ENCODE measurements around the gene ZNF212. TPM values are rescaled to one million over a fixed set of nuclear protein-coding genes. Genes with fewer than 3 reads are reported as not detected.
"Not testable (repeated sequence)": the region's sequence is repeated elsewhere in the genome, so short reads cannot be mapped to it uniquely, and the experiment has no call there.

Gene ZNF212
- total RNA-seq, 4 donors from 2014 or later = 7.1 to 17.9 (median 9.9) TPM

DNA sequence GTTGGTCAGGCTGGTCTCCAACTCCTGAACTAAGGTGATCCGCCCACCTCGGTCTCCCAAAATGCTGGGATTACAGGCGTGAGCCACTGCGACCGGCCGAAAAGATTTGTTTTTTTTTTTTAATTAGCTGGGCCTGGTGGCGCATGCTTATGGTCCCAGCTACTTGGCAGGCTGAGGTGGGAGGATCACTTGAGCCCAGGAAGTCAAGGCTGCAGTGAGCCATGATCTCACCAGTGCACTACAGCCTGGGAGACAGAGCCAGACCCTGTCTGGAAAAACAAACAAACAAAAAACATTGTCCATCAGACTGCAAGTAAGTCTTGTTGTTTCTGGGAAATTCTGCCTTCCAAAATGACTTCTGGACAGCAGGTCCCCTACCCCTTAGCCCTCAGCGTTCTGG lies 16.3 kb upstream of the ZNF212 start:
- Histone ChIP-seq H3K27ac (no peak overlapping the region), H3K4me1 (no peaks in the 10 kb centered on the region), H3K4me3 (no peak overlapping the region), H3K9me3 (no peaks in the 10 kb centered on the region), H3K36me3 (peaks cover 79% of the 10 kb centered on the region), H3K27me3 (no peaks in the 10 kb centered on the region)
- no peak for DNase-seq (ENCODE audit: low spot score in 2 of 2)
- no peak for TF ChIP-seq POLR2A (IDR thresholded peaks at IDR 0.05)
- no peak for TF ChIP-seq EP300 (IDR thresholded peaks at IDR 0.05)
- no peak for TF ChIP-seq CTCF (IDR thresholded peaks at IDR 0.05)
- TF ChIP-seq POLR2AphosphoS5 (IDR thresholded peaks at IDR 0.05) = no peak
- WGBS = 97% methylated on average over 8 of the region's 8 CpGs

DNA sequence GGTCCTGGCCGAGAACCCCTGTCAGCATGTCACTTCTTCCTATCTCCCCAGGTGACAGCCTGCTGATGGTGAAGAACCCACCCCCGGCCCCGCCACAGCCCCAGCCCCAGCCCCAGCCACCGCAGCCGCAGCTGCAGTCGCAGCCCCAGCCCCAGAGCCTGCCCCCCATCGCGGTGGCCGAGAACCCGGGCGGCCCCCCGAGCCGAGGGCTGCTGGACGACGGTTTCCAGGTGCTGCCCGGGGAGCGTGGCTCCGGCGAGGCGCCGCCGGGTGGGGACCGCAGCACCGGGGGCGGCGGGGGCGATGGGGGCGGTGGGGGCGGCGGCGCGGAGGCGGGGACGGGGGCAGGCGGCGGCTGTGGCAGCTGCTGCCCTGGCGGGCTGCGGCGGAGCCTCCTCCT lies 15.7 kb upstream of the ZNF212 start:
- TF ChIP-seq CTCF (IDR thresholded peaks at IDR 0.05) (no peak), POLR2AphosphoS5 (IDR thresholded peaks at IDR 0.05) (no peak), EP300 (IDR thresholded peaks at IDR 0.05) (no peak), POLR2A (IDR thresholded peaks at IDR 0.05) (no peak)
- Histone ChIP-seq H3K36me3 (peaks cover 73% of the 10 kb centered on the region), H3K9me3 (no peaks in the 10 kb centered on the region), H3K27ac (no peak overlapping the region), H3K4me3 (no peak overlapping the region), H3K27me3 (no peaks in the 10 kb centered on the region), H3K4me1 (no peaks in the 10 kb centered on the region)
- DNase-seq (ENCODE audit: low spot score in 2 of 2) = no peak
- no CpG with 5 or more reads among the region's 39 CpGs for WGBS

GRCh38 chr7:149224352-149224751 lies 15.1 kb upstream of the ZNF212 start:
- DNase-seq (ENCODE audit: low spot score in 2 of 2) = no peak
- Histone ChIP-seq H3K27me3 (no peaks in the 10 kb centered on the region), H3K4me1 (no peaks in the 10 kb centered on the region), H3K36me3 (peaks cover 67% of the 10 kb centered on the region), H3K27ac (no peak overlapping the region), H3K9me3 (no peaks in the 10 kb centered on the region), H3K4me3 (no peak overlapping the region)
- TF ChIP-seq POLR2AphosphoS5 (IDR thresholded peaks at IDR 0.05) (no peak), CTCF (IDR thresholded peaks at IDR 0.05) (no peak), POLR2A (IDR thresholded peaks at IDR 0.05) (no peak), EP300 (IDR thresholded peaks at IDR 0.05) (no peak)
- WGBS = 96% methylated on average over 37 of the region's 37 CpGs

GRCh38 chr7:149225106-149225505 lies 14.3 kb upstream of the ZNF212 start:
- peaks cover 60% of the 10 kb centered on the region for H3K36me3 ChIP-seq
- no peaks in the 10 kb centered on the region for H3K27me3 ChIP-seq
- H3K4me3 ChIP-seq = no peak overlapping the region
- no peak for DNase-seq (ENCODE audit: low spot score in 2 of 2)
- no peaks in the 10 kb centered on the region for H3K4me1 ChIP-seq
- H3K9me3 ChIP-seq = no peaks in the 10 kb centered on the region
- 96% methylated on average over 19 of the region's 19 CpGs for WGBS
- TF ChIP-seq POLR2AphosphoS5 (IDR thresholded peaks at IDR 0.05) (no peak), POLR2A (IDR thresholded peaks at IDR 0.05) (no peak), CTCF (IDR thresholded peaks at IDR 0.05) (no peak), EP300 (IDR thresholded peaks at IDR 0.05) (no peak)
- H3K27ac ChIP-seq = no peak overlapping the region

GRCh38 chr7:149225656-149226055 lies 13.8 kb upstream of the ZNF212 start:
- Histone ChIP-seq H3K4me3 (no peak overlapping the region), H3K27me3 (no peaks in the 10 kb centered on the region), H3K27ac (no peak overlapping the region), H3K9me3 (no peaks in the 10 kb centered on the region), H3K4me1 (no peaks in the 10 kb centered on the region), H3K36me3 (peaks cover 54% of the 10 kb centered on the region)
- TF ChIP-seq EP300 (IDR thresholded peaks at IDR 0.05) = no peak
- TF ChIP-seq POLR2A (IDR thresholded peaks at IDR 0.05) = no peak
- no peak for TF ChIP-seq POLR2AphosphoS5 (IDR thresholded peaks at IDR 0.05)
- TF ChIP-seq CTCF (IDR thresholded peaks at IDR 0.05) = no peak
- 95% methylated on average over 13 of the region's 22 CpGs for WGBS
- no peak for DNase-seq (ENCODE audit: low spot score in 2 of 2)

- DNase-seq (ENCODE audit: low spot score in 2 of 2); H3K4me3 ChIP-seq; H3K9me3 ChIP-seq; H3K27me3 ChIP-seq; H3K4me1 ChIP-seq; H3K27ac ChIP-seq: not testable (repeated sequence)
- H3K36me3 ChIP-seq = peaks cover 47% of the 10 kb centered on the region
- 92% methylated on average over 17 of the region's 17 CpGs for WGBS
These were observed 13.1 kb upstream of the ZNF212 start for GRCh38 chr7:149226366-149226765.
